HCT116 (cell line): Measurements from ENCODE around the gene FMC1.

Source experiments
- EZH2 ChIP-seq: fragments of 200-600 bp; sonication (generic); IDR thresholded peaks from 2 replicates; pipeline ENCODE4 v1.6.1; 2017; ENCODE audit warnings: antibody characterized with exemption, mixed run types
- FOSL1 ChIP-seq: IDR thresholded peaks from 2 replicates; pipeline ENCODE4 v1.6.1; 2012; ENCODE audit warnings: low read depth
- POLR2A ChIP-seq: IDR thresholded peaks from 2 replicates; pipeline ENCODE4 v1.7.0; 2011; ENCODE audit warnings: borderline replicate concordance; ENCODE audit not compliant: insufficient read depth, insufficient read length; ENCODE audit errors: extremely low read depth
- POLR2AphosphoS5 ChIP-seq: IDR thresholded peaks from 2 replicates; pipeline ENCODE4 v1.6.1; 2011; ENCODE audit warnings: mild to moderate bottlenecking, low read depth, low read length, moderate library complexity
- RAD21 ChIP-seq: IDR thresholded peaks from 2 replicates; pipeline ENCODE4 v1.6.1; 2012; ENCODE audit warnings: low read depth, mild to moderate bottlenecking
- TCF7L2 ChIP-seq: IDR thresholded peaks from 2 replicates; pipeline ENCODE4 v1.7.0; 2011; ENCODE audit warnings: borderline replicate concordance, inconsistent platforms; ENCODE audit not compliant: insufficient read depth, insufficient read length; ENCODE audit errors: extremely low read depth
- TF ChIP-seq, protein P1 (sequence below), 3 experiments: fragments of 200-600 bp in 1 of 3; sonication (generic) in 1 of 3; IDR thresholded peaks in 2 of 3; conservative IDR thresholded peaks in 1 of 3; 2 replicates each; pipeline ENCODE4 v1.5.1; 2012 to 2017; ENCODE audit warnings: low read depth in 2 of 3, low read length in 2 of 3, antibody characterized with exemption in 1 of 3, borderline replicate concordance in 1 of 3, control low read depth in 1 of 3, mild to moderate bottlenecking in 1 of 3, mixed read lengths in 1 of 3, mixed run types in 1 of 3, moderate library complexity in 1 of 3; ENCODE audit not compliant: insufficient read depth in 1 of 3

- no peak for TF ChIP-seq POLR2A
- TF ChIP-seq, protein P1, sequence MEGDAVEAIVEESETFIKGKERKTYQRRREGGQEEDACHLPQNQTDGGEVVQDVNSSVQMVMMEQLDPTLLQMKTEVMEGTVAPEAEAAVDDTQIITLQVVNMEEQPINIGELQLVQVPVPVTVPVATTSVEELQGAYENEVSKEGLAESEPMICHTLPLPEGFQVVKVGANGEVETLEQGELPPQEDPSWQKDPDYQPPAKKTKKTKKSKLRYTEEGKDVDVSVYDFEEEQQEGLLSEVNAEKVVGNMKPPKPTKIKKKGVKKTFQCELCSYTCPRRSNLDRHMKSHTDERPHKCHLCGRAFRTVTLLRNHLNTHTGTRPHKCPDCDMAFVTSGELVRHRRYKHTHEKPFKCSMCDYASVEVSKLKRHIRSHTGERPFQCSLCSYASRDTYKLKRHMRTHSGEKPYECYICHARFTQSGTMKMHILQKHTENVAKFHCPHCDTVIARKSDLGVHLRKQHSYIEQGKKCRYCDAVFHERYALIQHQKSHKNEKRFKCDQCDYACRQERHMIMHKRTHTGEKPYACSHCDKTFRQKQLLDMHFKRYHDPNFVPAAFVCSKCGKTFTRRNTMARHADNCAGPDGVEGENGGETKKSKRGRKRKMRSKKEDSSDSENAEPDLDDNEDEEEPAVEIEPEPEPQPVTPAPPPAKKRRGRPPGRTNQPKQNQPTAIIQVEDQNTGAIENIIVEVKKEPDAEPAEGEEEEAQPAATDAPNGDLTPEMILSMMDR (IDR thresholded peaks at IDR 0.05 in 2 of 3, conservative IDR thresholded peaks at IDR 0.05 in 1 of 3; ENCODE audit: borderline replicate concordance in 1 of 3, insufficient read depth in 1 of 3, low read depth in 2 of 3, low read length in 2 of 3): no peak
- TF ChIP-seq EZH2: no peak
- TF ChIP-seq RAD21: no peak
- TF ChIP-seq TCF7L2: no peak
- no peak for TF ChIP-seq POLR2AphosphoS5
- TF ChIP-seq FOSL1: no peak
Observed at GRCh38 chr7:139389774-139390173, 48.6 kb downstream of the FMC1 start.
